GM12878 (cell line): Measurements from ENCODE around the gene DAZAP2. TPM values are rescaled to one million over a fixed set of nuclear protein-coding genes. Genes with fewer than 3 reads are reported as not detected.

Source experiments
- ATAC-seq: fragments of 200-7000 bp; cut with Tn5 transposase; 3 replicates; pipeline ENCODE4 v1.9.1; 2020; ENCODE audit warnings: mild to moderate bottlenecking, moderate library complexity
- BruUV-seq: library from RNA; stranded (reverse); fragments of 400-500 nt; replicated peaks from 2 replicates; lab custom pipeline; 2021; lab: Mats Ljungman, UMichigan
- CTCF ChIA-PET: fragments of 300-600 bp; sonication (Branson Sonifier 250); formaldehyde crosslinking; extraction: SDS; loops from one replicate; lab custom pipeline; 2021; ENCODE audit warnings: inconsistent platforms; lab: Yijun Ruan, JAX
- POLR2A ChIA-PET: fragments of 350-600 bp; formaldehyde crosslinking; extraction: SDS; loops from one replicate; lab custom pipeline; 2021; ENCODE audit warnings: inconsistent platforms; lab: Charles Lee
- RAD21 ChIA-PET: fragments of 300-600 bp; sonication (Branson Sonifier 250); formaldehyde crosslinking; loops from one replicate; lab custom pipeline; 2023; ENCODE audit warnings: antibody characterized with exemption; ENCODE audit not compliant: unreplicated experiment; lab: Charles Lee
- SMC1A ChIA-PET: fragments of 300-600 bp; sonication (Branson Sonifier 250); formaldehyde crosslinking; loops from one replicate; lab custom pipeline; 2023; ENCODE audit not compliant: unreplicated experiment, uncharacterized antibody; lab: Charles Lee
- DNase-seq: peaks from one replicate; pipeline ENCODE4 v3.0.0-alpha.2; 2011; ENCODE audit warnings: low read depth, low spot score
- FAIRE-seq: peaks from 3 replicates; lab custom pipeline; 2011; peaks lifted over from hg19 to GRCh38; lab: Jason Lieb, UNC
- H2AFZ ChIP-seq: 2 replicates; pipeline ENCODE4 v1.6.0; 2011; ENCODE audit warnings: low read depth, low read length, control low read depth; ENCODE audit not compliant: control insufficient read depth
- H3K27ac ChIP-seq: 2 replicates; pipeline ENCODE4 v1.5.1; 2011; ENCODE audit warnings: control low read depth; ENCODE audit not compliant: control insufficient read depth, insufficient read depth
- H3K27me3 ChIP-seq, 2 experiments: replicated peaks in 1 of 2; 2 replicates each; pipeline versions ENCODE4 v1.6.0 to v1.6.1; 2011; ENCODE audit warnings: low read length in 1 of 2; ENCODE audit not compliant: control insufficient read depth in 2 of 2, insufficient read depth in 2 of 2
- H3K36me3 ChIP-seq, 2 experiments: 2 replicates each; pipeline ENCODE4 v1.5.1; 2011; ENCODE audit warnings: low read length in 1 of 2; ENCODE audit not compliant: control insufficient read depth in 2 of 2, insufficient read depth in 2 of 2
- H3K4me1 ChIP-seq: 2 replicates; pipeline ENCODE4 v1.6.1; 2011; ENCODE audit warnings: mild to moderate bottlenecking, low read length, moderate library complexity, mixed read lengths; ENCODE audit not compliant: control insufficient read depth, insufficient read depth
- H3K4me2 ChIP-seq: 2 replicates; pipeline ENCODE4 v1.6.0; 2011; ENCODE audit warnings: control low read depth; ENCODE audit not compliant: control insufficient read depth, insufficient read depth
- H3K4me3 ChIP-seq: fragments of 200-600 bp; sonication (generic); 2 replicates; pipeline ENCODE4 v1.5.1; 2016
- H3K79me2 ChIP-seq: 2 replicates; pipeline ENCODE4 v1.6.0; 2011; ENCODE audit warnings: low read length; ENCODE audit not compliant: control insufficient read depth, insufficient read depth
- H3K9ac ChIP-seq: 2 replicates; pipeline ENCODE4 v1.8.0; 2011; ENCODE audit warnings: low read length, control low read depth, mixed read lengths; ENCODE audit not compliant: control insufficient read depth, insufficient read depth
- H3K9me3 ChIP-seq: replicated peaks from 3 replicates; pipeline ENCODE4 v1.5.1; 2011; ENCODE audit warnings: mild to moderate bottlenecking, low read length; ENCODE audit not compliant: control insufficient read depth, insufficient read depth
- H4K20me1 ChIP-seq: 2 replicates; pipeline ENCODE4 v1.6.0; 2011; ENCODE audit not compliant: control insufficient read depth, insufficient read depth
- BACH1 ChIP-seq: fragments of 450-650 bp; IDR thresholded peaks from 2 replicates; pipeline ENCODE4 v1.6.1; 2017; ENCODE audit warnings: mild to moderate bottlenecking, borderline replicate concordance
- BHLHE40 ChIP-seq, 2 experiments: fragments of 450-650 bp in 1 of 2; IDR thresholded peaks; 2 replicates each; pipeline ENCODE4 v1.6.1; 2011 to 2017; ENCODE audit warnings: low read depth in 2 of 2, borderline replicate concordance in 1 of 2, improper control_type of control experiment in 1 of 2, low read length in 1 of 2, mild to moderate bottlenecking in 1 of 2
- E4F1 ChIP-seq: fragments of 450-650 bp; IDR thresholded peaks from 2 replicates; pipeline ENCODE4 v1.6.1; 2018; ENCODE audit warnings: borderline replicate concordance, mild to moderate bottlenecking; ENCODE audit not compliant: partially characterized antibody
- ESRRA ChIP-seq: IDR thresholded peaks from 2 replicates; pipeline ENCODE4 v1.6.1; 2012; ENCODE audit warnings: mild to moderate bottlenecking, low read length, improper control_type of control experiment
- NFIC ChIP-seq: IDR thresholded peaks from 2 replicates; pipeline ENCODE4 v1.6.1; 2012; ENCODE audit warnings: low read depth, mild to moderate bottlenecking, inconsistent platforms, low read length, moderate library complexity
- POLR2A ChIP-seq: IDR thresholded peaks from 2 replicates; pipeline ENCODE4 v1.6.1; 2011; ENCODE audit warnings: low read depth, mild to moderate bottlenecking, low read length
- RAD21 ChIP-seq: IDR thresholded peaks from 2 replicates; pipeline ENCODE4 v1.6.1; 2011; ENCODE audit warnings: mild to moderate bottlenecking, low read depth, low read length, moderate library complexity; ENCODE audit not compliant: insufficient read depth
- RUNX3 ChIP-seq: IDR thresholded peaks from 2 replicates; pipeline ENCODE4 v1.6.1; 2012; ENCODE audit warnings: low read length, inconsistent platforms
- SIX5 ChIP-seq: IDR thresholded peaks from 2 replicates; pipeline ENCODE4 v1.6.1; 2011; ENCODE audit warnings: mild to moderate bottlenecking, low read depth, low read length, moderate library complexity; ENCODE audit not compliant: severe bottlenecking
- SMARCA5 ChIP-seq: fragments of 450-650 bp; IDR thresholded peaks from 2 replicates; pipeline ENCODE4 v1.6.1; 2017; ENCODE audit warnings: mild to moderate bottlenecking
- STAT3 ChIP-seq: IDR thresholded peaks from 2 replicates; pipeline ENCODE4 v1.6.1; 2011; ENCODE audit warnings: low read depth, low read length, improper control_type of control experiment
- TBL1XR1 ChIP-seq: IDR thresholded peaks from 2 replicates; pipeline ENCODE4 v1.6.1; 2012; ENCODE audit warnings: low read depth, low read length, improper control_type of control experiment
- TCF12 ChIP-seq: IDR thresholded peaks from 2 replicates; pipeline ENCODE4 v1.6.1; 2011; ENCODE audit warnings: low read depth, mild to moderate bottlenecking, low read length
- TCF3 ChIP-seq: IDR thresholded peaks from 2 replicates; pipeline ENCODE4 v1.6.1; 2012; ENCODE audit warnings: low read depth, mild to moderate bottlenecking, low read length, borderline replicate concordance; ENCODE audit not compliant: insufficient read depth
- YBX1 ChIP-seq: fragments of 450-650 bp; IDR thresholded peaks from 2 replicates; pipeline ENCODE4 v1.6.1; 2016; ENCODE audit warnings: antibody characterized with exemption
- WGBS: methylation state at CpG from one replicate; pipeline ENCODE4 v1.1.6; 2016; ENCODE audit warnings: low lambda C conversion rate; ENCODE audit not compliant: insufficient replicate concordance, insufficient coverage; ENCODE audit errors: missing lambda C conversion rate; 5-methylcytosine and 5-hydroxymethylcytosine counted together
- in situ Hi-C: fragments of 300-500 bp; cut with MboI; formaldehyde crosslinking; loops from 9 replicates; pipeline ENCODE4 v1.14.3; 2018; ENCODE audit warnings: mixed read lengths
- intact Hi-C: fragments of 100-400 bp; cut with micrococcal nuclease; formaldehyde crosslinking; loops from one replicate; pipeline ENCODE4 v1.14.2; 2022; ENCODE audit not compliant: unreplicated experiment
- polyA plus RNA-seq, 11 experiments: library from polyadenylated mRNA; depleted of rRNA in 4 of 11; unstranded in 6 of 11; stranded (reverse) in 5 of 11; fragments of >200 nt; fragmentation: Nextera tagmentation in 4 of 11; fragmentation: Illumina TruSeq in 1 of 11; extraction: Ambion mirVana in 4 of 11; extraction: Trizol in 1 of 11; gene quantifications; 1 replicate in 1 of 11; 2 replicates in 10 of 11; pipeline versions ENCODE4 v1.2.1 to v1.2.3, GENCODE V29; 2011 to 2016; ENCODE audit warnings: inconsistent platforms in 2 of 11, missing spikeins in 2 of 11, low read depth in 1 of 11
- total RNA-seq, 4 experiments: library from RNA; depleted of rRNA in 3 of 4; stranded (reverse); fragments of >200 nt in 3 of 4; fragmentation: Illumina TruSeq in 1 of 4; extraction: Trizol in 1 of 4; gene quantifications; 2 replicates each; pipeline versions ENCODE4 v1.2.1 to v1.2.3, GENCODE V29; 2013 to 2021
- TF ChIP-seq, protein P1 (sequence below): IDR thresholded peaks from 2 replicates; pipeline ENCODE4 v1.6.1; 2011; ENCODE audit warnings: low read depth, low read length, improper control_type of control experiment, borderline replicate concordance

Gene DAZAP2
- total and polyA plus RNA-seq, 10 of the 15 experiments (the other 5 are each of a cell fraction or from before 2014, with no cell fraction given) = 71.0 to 267 (median 158) TPM

DNA sequence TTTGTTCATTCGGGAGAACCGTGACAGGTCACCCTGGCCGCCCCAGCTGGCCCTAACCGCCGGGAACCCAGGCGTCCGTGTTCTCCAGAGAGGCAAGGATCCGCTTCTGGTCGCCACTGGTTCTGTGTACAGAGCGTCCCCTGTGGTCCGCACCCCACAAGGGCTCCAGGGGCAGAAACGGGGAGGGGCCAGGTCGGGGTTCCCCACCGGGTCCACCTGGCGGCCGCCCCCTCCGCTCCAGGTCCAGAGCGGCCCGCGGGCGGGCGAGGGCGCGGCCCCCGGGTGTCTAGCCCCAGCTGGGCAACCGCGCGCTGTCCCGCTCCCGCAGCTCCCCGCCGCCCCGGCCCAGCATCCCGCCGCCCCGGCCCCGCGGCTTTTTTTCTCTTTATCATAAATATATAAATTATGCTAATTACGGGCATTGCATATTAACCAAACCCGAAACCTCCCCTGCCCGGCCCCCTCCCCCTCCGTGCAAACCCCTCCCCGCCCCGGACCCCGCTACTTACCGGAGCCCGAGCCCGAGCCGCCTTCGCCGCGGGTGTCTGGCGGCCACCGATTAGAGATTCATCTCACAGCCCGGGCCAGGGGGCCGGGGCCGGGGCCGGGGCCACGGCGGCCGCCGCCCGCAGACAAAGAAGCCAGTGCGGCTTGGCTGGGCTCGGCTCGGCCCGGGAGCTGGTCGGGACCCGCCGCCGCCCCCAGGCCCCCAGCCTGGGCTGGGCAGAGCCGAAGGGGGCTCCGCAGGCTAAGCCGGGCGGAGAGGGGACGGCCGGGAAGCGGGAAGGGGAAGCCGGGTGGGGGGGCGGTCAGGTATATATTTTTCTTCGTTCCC is 21.3 kb upstream of the DAZAP2 start:
- no TSS peak for BruUV-seq
- Histone ChIP-seq H4K20me1 (no peaks in the 10 kb centered on the region), H3K9me3 (no peaks in the 10 kb centered on the region), H3K79me2 (no peaks in the 10 kb centered on the region; the same call in 1 of the 2 replicates), H3K27me3 (no peaks in the 10 kb centered on the region), H3K4me2 (peak overlapping the region; percentile 68), H3K4me3 (peak overlapping the region; percentile 77), H3K36me3 (no peaks in the 10 kb centered on the region), H2AFZ (peak overlapping the region; percentile 65), H3K4me1 (peaks cover 4% of the 10 kb centered on the region; the same call in 1 of the 2 replicates), H3K9ac (peak overlapping the region; percentile 64), H3K27ac (no peak overlapping the region; the same call in 1 of the 2 replicates)
- in situ Hi-C loops = no loop called here
- DNase-seq (no peak), ATAC-seq (peak; percentile 66), FAIRE-seq (no peak)
- ChIA-PET SMC1A (interaction anchor here (1.0 to 1.7 kb wide), 6 partner anchors 12 to 124 kb away, joined by 3 to 8 read pairs (median 4); partner anchors contain the start of gene DAZAP2), RAD21 (interaction anchor here (0.5 to 1.9 kb wide), 9 partner anchors 21 to 787 kb away, joined by 3 to 9 read pairs (median 3); partner anchors contain the start of gene DAZAP2), POLR2A (interaction anchor here (0.5 to 2.8 kb wide), 8 partner anchors 13 to 205 kb away, joined by 3 to 16 read pairs (median 4); partner anchors contain the start of genes CSRNP2, DAZAP2 and LETMD1), CTCF (interaction anchor here (0.9 to 2.0 kb wide), 6 partner anchors 13 to 169 kb away, joined by 4 to 10 read pairs (median 6); partner anchors contain the start of genes DAZAP2 and LETMD1)
- 3% methylated on average over 42 of the region's 81 CpGs for WGBS
- intact Hi-C loops = loop anchor here (2.0 kb wide), 1 partner anchor 45 kb away; the partner anchor contains the start of gene TFCP2
- TF ChIP-seq POLR2A = peak; percentile 64
- no peak for TF ChIP-seq E4F1
- peak; percentile 41 for TF ChIP-seq RUNX3
- peak; percentile 47; the same call in 1 of the 2 replicates for TF ChIP-seq RAD21
- TF ChIP-seq TBL1XR1 = no peak
- TF ChIP-seq YBX1 = no peak
- peak in 1 of 2 experiments; percentile 13; a peak in 1 of 4 replicates for TF ChIP-seq BHLHE40 (IDR thresholded peaks at IDR 0.05; ENCODE audit: borderline replicate concordance in 1 of 2, low read depth in 2 of 2, low read length in 1 of 2)
- TF ChIP-seq SMARCA5 = peak; percentile 57; the same call in 1 of the 2 replicates
- TF ChIP-seq BACH1 = 0 out of 2 replicates have a peak, but pooled peaks have one; percentile 11
- no peak for TF ChIP-seq NFIC
- TF ChIP-seq, protein P1, sequence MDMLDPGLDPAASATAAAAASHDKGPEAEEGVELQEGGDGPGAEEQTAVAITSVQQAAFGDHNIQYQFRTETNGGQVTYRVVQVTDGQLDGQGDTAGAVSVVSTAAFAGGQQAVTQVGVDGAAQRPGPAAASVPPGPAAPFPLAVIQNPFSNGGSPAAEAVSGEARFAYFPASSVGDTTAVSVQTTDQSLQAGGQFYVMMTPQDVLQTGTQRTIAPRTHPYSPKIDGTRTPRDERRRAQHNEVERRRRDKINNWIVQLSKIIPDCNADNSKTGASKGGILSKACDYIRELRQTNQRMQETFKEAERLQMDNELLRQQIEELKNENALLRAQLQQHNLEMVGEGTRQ = no peak
- no peak for TF ChIP-seq SIX5
- 0 out of 2 replicates have a peak, but pooled peaks have one; percentile 33 for TF ChIP-seq TCF12
- 0 out of 2 replicates have a peak, but pooled peaks have one; percentile 14 for TF ChIP-seq TCF3
- TF ChIP-seq STAT3 = no peak
- no peak for TF ChIP-seq ESRRA
